Temporal lobe (tissue), 2 donors: ENCODE measurements around the gene ARFGEF3. TPM values are rescaled to one million over a fixed set of nuclear protein-coding genes. Genes with fewer than 3 reads are reported as not detected.

ENCODE experiments used
- small RNA-seq: library from RNA; depleted of rRNA; stranded (forward); fragments of <200 nt; gene quantifications from one replicate; pipeline ENCODE3, GENCODE V24; 2014; ENCODE audit warnings: low replicate concordance
- total RNA-seq: library from RNA; depleted of rRNA; stranded (reverse); fragments of >200 nt; gene quantifications from one replicate; pipeline ENCODE4 v1.2.3, GENCODE V29; 2014

The ARFGEF3 gene
- total RNA-seq, 1 donor from 2014 or later = 45.2 TPM

Small RNAs within 50 kb of the gene (small RNA-seq; reads per million reads assigned to genes)
- not detected for gene AL031003.1

Other genes with a start within 250 kb of the ARFGEF3 start
- gene PERP, start 54.5 kb upstream of the ARFGEF3 start, total RNA-seq = 1.7 TPM
- not detected for gene PBOV1, start 56.6 kb downstream of the ARFGEF3 start, total RNA-seq
- not detected for gene SMIM28, start 216.0 kb downstream of the ARFGEF3 start, total RNA-seq
- gene HEBP2, start 242.3 kb downstream of the ARFGEF3 start, total RNA-seq = 3.7 TPM